Measurements from ENCODE around the gene SLC35F5. TPM values are rescaled to one million over a fixed set of nuclear protein-coding genes. Genes with fewer than 3 reads are reported as not detected.
"Not testable (repeated sequence)": the region's sequence is repeated elsewhere in the genome, so short reads cannot be mapped to it uniquely, and the experiment has no call there.

Gene SLC35F5
- total RNA-seq, 1 donor from 2014 or later, result 144 TPM

- peaks cover 9% of the 10 kb centered on the region for H3K4me1 Mint-ChIP-seq (ENCODE audit: low read depth)
- H3K27me3 Mint-ChIP-seq (ENCODE audit: low read depth), result no peaks in the 10 kb centered on the region
- peaks cover 18% of the 10 kb centered on the region for H3K36me3 Mint-ChIP-seq (ENCODE audit: low read depth)
- no peak overlapping the region for H3K4me3 Mint-ChIP-seq (ENCODE audit: unreplicated experiment)
- TF ChIP-seq CTCF (IDR thresholded peaks at IDR 0.05), result no peak
- no peak overlapping the region for H3K27ac Mint-ChIP-seq (ENCODE audit: unreplicated experiment)
- no peaks in the 10 kb centered on the region for H3K9me3 Mint-ChIP-seq (ENCODE audit: low read depth)
- DNase-seq (ENCODE audit: low spot score), result no peak
Observed at GRCh38 chr2:113712941-113713340, 43.5 kb downstream of the SLC35F5 start.

GRCh38 chr2:113711851-113712250 is 44.6 kb downstream of the SLC35F5 start:
- TF ChIP-seq CTCF (IDR thresholded peaks at IDR 0.05), result no peak

GRCh38 chr2:113709022-113709421 is 47.4 kb downstream of the SLC35F5 start:
- no peak for TF ChIP-seq CTCF (IDR thresholded peaks at IDR 0.05)
- Mint-ChIP-seq H3K27me3 (ENCODE audit: low read depth) (no peaks in the 10 kb centered on the region), H3K4me1 (ENCODE audit: low read depth) (no peaks in the 10 kb centered on the region), H3K36me3 (ENCODE audit: low read depth) (peaks cover 7% of the 10 kb centered on the region), H3K27ac (ENCODE audit: unreplicated experiment) (no peak overlapping the region), H3K9me3 (ENCODE audit: low read depth) (no peaks in the 10 kb centered on the region), H3K4me3 (ENCODE audit: unreplicated experiment) (no peak overlapping the region)
- no peak for DNase-seq (ENCODE audit: low spot score)

More at GRCh38 chr2:113711851-113712250, 44.6 kb downstream of the SLC35F5 start:
- H3K36me3 Mint-ChIP-seq (ENCODE audit: low read depth), result peaks cover 16% of the 10 kb centered on the region
- H3K27ac Mint-ChIP-seq (ENCODE audit: unreplicated experiment), result no peak overlapping the region
- no peak overlapping the region for H3K4me3 Mint-ChIP-seq (ENCODE audit: unreplicated experiment)
- no peak for DNase-seq (ENCODE audit: low spot score)
- no peaks in the 10 kb centered on the region for H3K27me3 Mint-ChIP-seq (ENCODE audit: low read depth)
- peaks cover 9% of the 10 kb centered on the region for H3K4me1 Mint-ChIP-seq (ENCODE audit: low read depth)
- no peaks in the 10 kb centered on the region for H3K9me3 Mint-ChIP-seq (ENCODE audit: low read depth)

- H3K27me3 Mint-ChIP-seq (ENCODE audit: low read depth), result no peaks in the 10 kb centered on the region
- H3K4me3 Mint-ChIP-seq (ENCODE audit: unreplicated experiment), result no peak overlapping the region
- no peak for DNase-seq (ENCODE audit: low spot score)
- H3K36me3 Mint-ChIP-seq (ENCODE audit: low read depth), result peaks cover 10% of the 10 kb centered on the region
- H3K9me3 Mint-ChIP-seq (ENCODE audit: low read depth), result no peaks in the 10 kb centered on the region
- H3K27ac Mint-ChIP-seq (ENCODE audit: unreplicated experiment), result no peak overlapping the region
- no peak for TF ChIP-seq CTCF (IDR thresholded peaks at IDR 0.05)
- H3K4me1 Mint-ChIP-seq (ENCODE audit: low read depth), result no peaks in the 10 kb centered on the region
Observed at GRCh38 chr2:113707106-113707505, 49.3 kb downstream of the SLC35F5 start.

GRCh38 chr2:113705982-113706523 is 50.4 kb downstream of the SLC35F5 start:
- no peak overlapping the region for H3K4me3 Mint-ChIP-seq (ENCODE audit: unreplicated experiment)

GRCh38 chr2:113704300-113704993 is 52.0 kb downstream of the SLC35F5 start:
- H3K4me3 Mint-ChIP-seq (ENCODE audit: unreplicated experiment); DNase-seq (ENCODE audit: low spot score); H3K36me3 Mint-ChIP-seq (ENCODE audit: low read depth); H3K27ac Mint-ChIP-seq (ENCODE audit: unreplicated experiment); H3K9me3 Mint-ChIP-seq (ENCODE audit: low read depth); H3K27me3 Mint-ChIP-seq (ENCODE audit: low read depth); H3K4me1 Mint-ChIP-seq (ENCODE audit: low read depth): not testable (repeated sequence)

More at GRCh38 chr2:113705982-113706523, 50.4 kb downstream of the SLC35F5 start:
- DNase-seq (ENCODE audit: low spot score), result no peak
- Mint-ChIP-seq H3K9me3 (ENCODE audit: low read depth) (no peaks in the 10 kb centered on the region), H3K4me1 (ENCODE audit: low read depth) (no peaks in the 10 kb centered on the region), H3K27ac (ENCODE audit: unreplicated experiment) (no peak overlapping the region), H3K27me3 (ENCODE audit: low read depth) (no peaks in the 10 kb centered on the region), H3K36me3 (ENCODE audit: low read depth) (peaks cover 8% of the 10 kb centered on the region)
- TF ChIP-seq CTCF (IDR thresholded peaks at IDR 0.05), result no peak
